ENCODE data around the gene ACSL1.

Gene ACSL1

GRCh38 chr4:184811526-184812198 lies 14.1 kb downstream of the ACSL1 start:
- peak; percentile 55 for DNase-seq

- DNase-seq = no peak
These were observed 15.0 kb downstream of the ACSL1 start for GRCh38 chr4:184810720-184811119.

DNA sequence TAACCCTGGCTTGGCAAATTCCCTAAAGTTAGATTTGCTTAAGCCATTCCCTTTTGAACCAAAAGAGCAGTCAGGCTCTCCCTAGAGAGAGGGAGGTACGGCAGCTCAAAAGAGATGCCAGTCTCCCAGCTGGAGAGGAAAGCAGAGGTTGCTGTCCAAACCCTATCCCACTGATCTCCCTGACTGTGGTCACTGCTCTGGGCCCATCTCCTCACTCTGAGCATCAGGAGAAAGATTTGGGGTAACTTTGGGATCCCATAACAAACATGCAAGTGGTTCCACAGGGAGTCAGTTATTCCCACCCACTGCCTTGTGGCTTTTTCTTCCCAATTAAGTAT lies 17.1 kb downstream of the ACSL1 start:
- no peak for DNase-seq

DNA sequence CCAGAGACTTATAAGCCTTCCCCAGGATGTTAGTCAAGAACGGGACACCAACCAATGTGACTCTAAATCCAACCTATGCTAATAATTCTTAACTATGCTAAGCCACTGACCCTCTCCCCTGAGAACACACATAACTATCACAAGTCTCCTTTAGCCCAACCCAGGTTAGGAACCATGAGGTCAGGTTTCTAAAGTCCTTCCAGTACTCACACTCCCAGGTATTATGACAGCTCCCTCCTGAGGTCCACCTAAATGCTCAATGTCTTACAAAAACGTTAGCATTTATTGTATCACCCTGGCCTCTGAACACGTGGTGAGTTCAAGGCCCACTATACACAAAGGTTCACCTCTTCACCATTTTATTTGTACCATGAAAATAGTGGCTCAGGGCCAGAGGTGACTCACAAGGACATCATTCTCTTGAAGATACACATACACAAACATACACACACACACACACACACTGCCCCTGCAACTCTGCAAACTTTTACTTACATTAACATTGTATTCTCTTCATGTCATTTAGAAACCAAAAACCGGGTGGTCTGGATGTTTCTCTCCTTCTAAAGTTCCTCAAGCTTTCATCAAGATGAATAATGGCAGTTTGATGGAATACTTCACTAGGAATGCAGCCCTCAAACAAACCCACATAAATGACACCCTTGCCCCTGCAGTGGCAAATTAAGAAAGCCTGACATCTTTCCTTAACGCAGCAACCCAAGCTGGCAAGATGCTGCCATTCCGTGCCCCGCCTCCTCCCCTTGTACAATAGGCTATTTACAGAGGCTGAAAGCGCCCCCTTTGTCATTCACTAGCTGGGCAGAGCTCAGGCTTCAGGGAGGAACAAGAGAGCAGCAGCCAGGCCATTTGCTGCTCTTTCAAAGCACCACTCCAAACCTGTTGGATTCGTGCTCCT lies 17.7 kb downstream of the ACSL1 start:
- no peak for DNase-seq

DNA sequence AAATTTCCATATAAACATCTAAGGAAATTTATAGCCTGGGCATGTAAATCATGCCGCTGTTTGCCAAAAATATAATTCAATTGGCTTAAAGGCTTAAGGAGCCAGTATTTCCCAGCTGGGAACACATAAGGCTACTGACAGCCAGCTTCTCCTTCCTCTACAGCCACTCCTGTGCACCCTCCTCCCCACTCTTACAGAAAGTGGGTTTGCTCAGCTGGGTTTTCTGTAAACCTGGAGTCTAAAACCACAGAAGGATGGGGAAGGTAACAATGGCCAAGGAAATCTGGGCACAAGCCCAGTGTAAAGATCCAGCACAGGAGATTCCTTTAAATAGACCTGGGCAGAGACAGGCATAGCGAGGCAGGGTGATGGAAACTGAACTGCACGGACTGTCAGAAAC lies 18.5 kb downstream of the ACSL1 start:
- DNase-seq = no peak

GRCh38 chr4:184806711-184807110 lies 19.1 kb downstream of the ACSL1 start:
- DNase-seq = no peak

- no peak for DNase-seq
These were observed 19.6 kb downstream of the ACSL1 start for GRCh38 chr4:184806229-184806550.

GRCh38 chr4:184805462-184806228 lies 20.1 kb downstream of the ACSL1 start:
- no peak for DNase-seq

DNA sequence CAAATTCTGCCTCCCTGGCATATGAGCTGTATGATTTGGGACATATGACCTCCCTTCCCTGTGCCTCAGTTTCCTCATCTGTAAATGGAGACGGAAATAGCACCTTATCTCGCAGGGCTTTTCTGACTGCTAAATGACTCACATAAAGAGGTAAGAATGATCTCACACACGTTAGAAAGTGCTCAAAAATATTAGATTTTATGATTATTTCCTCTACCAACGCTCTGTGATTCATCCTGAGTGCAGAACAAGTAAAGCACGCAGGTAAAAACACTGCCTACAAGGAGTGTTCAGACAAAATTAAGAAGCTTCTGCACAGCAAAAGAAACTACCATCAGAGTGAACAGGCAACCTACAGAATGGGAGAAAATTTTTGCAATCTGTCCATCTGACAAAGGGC lies 21.1 kb downstream of the ACSL1 start:
- no peak for DNase-seq

DNA sequence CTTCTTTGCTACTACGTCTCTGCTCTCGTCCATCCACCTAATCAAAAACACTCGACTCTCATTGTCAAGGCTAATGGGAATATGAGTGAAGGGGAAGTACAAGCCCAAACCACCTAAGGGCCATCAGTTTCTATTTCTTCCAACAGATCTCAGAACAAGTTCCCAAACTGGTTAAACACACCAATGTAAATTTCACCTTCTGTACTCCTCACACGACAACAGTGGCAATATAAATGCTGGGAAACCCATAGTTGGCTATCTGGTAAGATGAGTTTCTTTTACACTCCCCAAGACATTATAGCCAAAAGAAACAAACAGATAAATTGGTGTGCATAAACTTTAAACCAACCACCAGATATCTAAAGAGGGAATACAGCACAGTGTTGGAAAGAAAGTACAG lies 21.9 kb downstream of the ACSL1 start:
- DNase-seq = no peak

DNA sequence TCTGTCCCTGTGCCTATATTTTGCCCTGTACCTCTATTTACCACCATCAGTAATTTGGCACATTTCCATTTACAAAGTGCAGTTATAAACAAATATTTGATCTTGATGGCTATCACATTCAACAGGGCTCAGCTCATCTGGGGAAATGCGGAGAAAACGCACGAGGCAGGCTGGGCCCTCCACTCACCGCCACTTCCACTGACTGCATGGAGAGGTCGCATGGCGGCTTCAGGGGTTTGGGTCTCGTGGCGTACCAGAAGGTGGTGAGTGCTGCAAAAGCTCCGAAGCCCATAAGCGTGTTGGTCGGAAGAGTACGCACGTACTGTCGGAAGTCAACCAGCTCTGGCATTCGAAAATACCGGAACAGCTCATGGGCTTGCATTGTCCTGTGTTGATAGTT lies 22.6 kb downstream of the ACSL1 start:
- DNase-seq = no peak

- no peak for DNase-seq
These were observed 23.1 kb downstream of the ACSL1 start for GRCh38 chr4:184802697-184803015.

GRCh38 chr4:184801781-184802696 lies 23.7 kb downstream of the ACSL1 start:
- no peak for DNase-seq

DNA sequence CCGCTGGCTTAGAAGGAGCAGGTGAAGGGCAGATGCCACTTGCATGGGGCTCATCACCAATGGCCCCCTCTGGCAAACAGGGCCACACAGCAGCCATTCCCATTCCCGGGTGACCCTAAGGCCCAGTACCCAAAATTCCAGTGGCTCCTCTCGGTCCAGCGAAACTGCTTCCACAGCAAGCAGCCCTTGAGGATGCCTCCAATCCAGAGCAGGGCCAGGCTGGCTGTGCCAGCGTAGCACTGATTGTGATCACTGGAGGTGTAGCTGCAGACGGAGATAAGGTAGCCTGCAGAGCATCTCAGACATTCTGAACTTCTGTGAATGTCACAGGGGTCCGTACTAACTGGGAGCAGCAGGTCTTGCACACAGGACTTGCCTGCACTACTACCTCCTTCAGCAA lies 27.3 kb downstream of the ACSL1 start:
- no peak for DNase-seq

DNA sequence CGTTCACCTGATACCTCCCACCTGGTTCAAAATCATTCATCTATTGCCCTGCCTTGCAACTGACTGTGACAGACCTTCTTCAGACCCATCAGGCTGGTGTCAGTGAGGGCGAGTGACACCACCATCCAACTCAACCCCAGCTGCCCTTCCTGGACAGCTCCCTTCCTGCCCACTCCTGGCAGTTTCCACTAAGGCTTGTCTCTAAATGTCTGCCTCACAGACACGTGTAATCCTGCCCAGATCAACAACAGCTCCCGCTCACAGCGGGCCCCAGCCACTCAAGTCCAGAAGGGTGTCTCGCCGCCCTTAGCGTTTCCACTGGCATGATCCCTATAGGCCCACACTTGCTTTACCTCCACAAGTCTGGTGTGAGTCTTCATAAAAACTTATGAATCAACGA lies 28.9 kb downstream of the ACSL1 start:
- DNase-seq = no peak

- no peak for DNase-seq
These were observed 30.4 kb downstream of the ACSL1 start for GRCh38 chr4:184795214-184795844.

- DNase-seq = no peak
These were observed 31.3 kb downstream of the ACSL1 start for GRCh38 chr4:184794470-184794869.

GRCh38 chr4:184793735-184794355 lies 31.9 kb downstream of the ACSL1 start:
- no peak for DNase-seq

GRCh38 chr4:184792950-184793555 lies 32.7 kb downstream of the ACSL1 start:
- peak; percentile 82 for DNase-seq

- no peak for DNase-seq
These were observed 33.4 kb downstream of the ACSL1 start for GRCh38 chr4:184792334-184792733.

DNA sequence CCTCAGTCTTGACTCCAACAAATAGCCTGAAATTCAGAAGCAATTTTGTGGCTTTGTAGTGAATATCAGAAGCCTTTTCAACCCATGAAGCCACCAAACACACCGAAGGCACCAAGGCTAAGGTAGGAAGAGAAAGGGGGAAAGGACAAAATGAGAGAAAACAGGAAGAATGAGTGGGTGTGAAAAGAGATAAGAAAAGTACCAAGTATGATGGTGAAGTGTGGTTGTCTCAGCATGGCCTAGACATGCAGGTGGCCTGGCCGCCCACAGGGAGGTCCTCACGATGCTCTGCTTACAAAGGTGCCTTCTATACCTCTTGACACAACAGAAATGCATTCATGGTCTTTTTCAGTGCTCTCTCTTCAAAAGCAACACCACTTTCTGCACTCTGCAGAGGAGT lies 34.9 kb downstream of the ACSL1 start:
- DNase-seq = no peak

All from SIG-M5 (cell line).